SK-N-SH (cell line): ENCODE results near the gene PIK3CG.

Source experiments
- EP300 ChIP-seq, 2 experiments: IDR thresholded peaks; 2 replicates each; pipeline versions ENCODE4 v1.4.0 to v1.6.1; 2012; ENCODE audit warnings: borderline replicate concordance in 1 of 2, low read depth in 1 of 2, low read length in 1 of 2
- TF ChIP-seq, protein P1 (sequence below): IDR thresholded peaks from 2 replicates; pipeline ENCODE4 v1.6.1; 2012; ENCODE audit warnings: mild to moderate bottlenecking, low read depth, low read length, moderate library complexity

DNA sequence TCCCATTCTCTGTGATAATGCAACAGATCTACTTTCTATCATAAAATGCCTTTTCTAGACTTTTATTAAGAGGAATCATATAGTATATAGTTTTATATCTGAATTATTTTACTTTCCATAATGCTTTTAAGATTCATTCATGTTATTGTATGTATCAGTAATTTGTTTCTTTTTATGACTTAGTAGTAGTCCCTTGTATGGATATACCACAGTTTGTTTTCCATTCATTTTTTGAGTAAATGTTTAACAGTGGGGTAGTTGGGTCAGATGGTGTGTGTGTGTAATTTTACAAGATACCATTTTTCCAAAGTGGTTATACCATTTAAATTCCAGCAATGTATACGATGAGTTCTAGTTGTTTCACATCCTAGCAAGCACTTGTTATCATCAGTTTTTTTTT is 10.4 kb downstream of the PIK3CG start:
- TF ChIP-seq, protein P1, sequence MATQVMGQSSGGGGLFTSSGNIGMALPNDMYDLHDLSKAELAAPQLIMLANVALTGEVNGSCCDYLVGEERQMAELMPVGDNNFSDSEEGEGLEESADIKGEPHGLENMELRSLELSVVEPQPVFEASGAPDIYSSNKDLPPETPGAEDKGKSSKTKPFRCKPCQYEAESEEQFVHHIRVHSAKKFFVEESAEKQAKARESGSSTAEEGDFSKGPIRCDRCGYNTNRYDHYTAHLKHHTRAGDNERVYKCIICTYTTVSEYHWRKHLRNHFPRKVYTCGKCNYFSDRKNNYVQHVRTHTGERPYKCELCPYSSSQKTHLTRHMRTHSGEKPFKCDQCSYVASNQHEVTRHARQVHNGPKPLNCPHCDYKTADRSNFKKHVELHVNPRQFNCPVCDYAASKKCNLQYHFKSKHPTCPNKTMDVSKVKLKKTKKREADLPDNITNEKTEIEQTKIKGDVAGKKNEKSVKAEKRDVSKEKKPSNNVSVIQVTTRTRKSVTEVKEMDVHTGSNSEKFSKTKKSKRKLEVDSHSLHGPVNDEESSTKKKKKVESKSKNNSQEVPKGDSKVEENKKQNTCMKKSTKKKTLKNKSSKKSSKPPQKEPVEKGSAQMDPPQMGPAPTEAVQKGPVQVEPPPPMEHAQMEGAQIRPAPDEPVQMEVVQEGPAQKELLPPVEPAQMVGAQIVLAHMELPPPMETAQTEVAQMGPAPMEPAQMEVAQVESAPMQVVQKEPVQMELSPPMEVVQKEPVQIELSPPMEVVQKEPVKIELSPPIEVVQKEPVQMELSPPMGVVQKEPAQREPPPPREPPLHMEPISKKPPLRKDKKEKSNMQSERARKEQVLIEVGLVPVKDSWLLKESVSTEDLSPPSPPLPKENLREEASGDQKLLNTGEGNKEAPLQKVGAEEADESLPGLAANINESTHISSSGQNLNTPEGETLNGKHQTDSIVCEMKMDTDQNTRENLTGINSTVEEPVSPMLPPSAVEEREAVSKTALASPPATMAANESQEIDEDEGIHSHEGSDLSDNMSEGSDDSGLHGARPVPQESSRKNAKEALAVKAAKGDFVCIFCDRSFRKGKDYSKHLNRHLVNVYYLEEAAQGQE = no peak
- no peak for TF ChIP-seq EP300 (IDR thresholded peaks at IDR 0.05; ENCODE audit: borderline replicate concordance in 1 of 2, low read depth in 1 of 2, low read length in 1 of 2)
